PC-3 (cell line): Measurements from ENCODE around the gene LMTK2. TPM values are rescaled to one million over a fixed set of nuclear protein-coding genes. Genes with fewer than 3 reads are reported as not detected.
A peak's percentile ranks its signal among the peaks of the same experiment; 100 is the strongest.

Source experiments
- ATAC-seq: fragments of 200-7000 bp; cut with Tn5 transposase; 2 replicates; pipeline ENCODE4 v1.9.1; 2020; ENCODE audit warnings: mild to moderate bottlenecking, moderate library complexity
- BruUV-seq: library from RNA; stranded (reverse); fragments of 400-500 nt; replicated peaks from 2 replicates; lab custom pipeline; 2021; lab: Mats Ljungman, UMichigan
- CTCF ChIA-PET: fragments of 300-600 bp; sonication (Branson Sonifier 250); formaldehyde crosslinking; loops from one replicate; lab custom pipeline; 2022; ENCODE audit warnings: antibody characterized with exemption; lab: Charles Lee
- POLR2A ChIA-PET: fragments of 300-600 bp; sonication (Branson Sonifier 250); formaldehyde crosslinking; loops from one replicate; lab custom pipeline; 2022; ENCODE audit warnings: antibody characterized with exemption; ENCODE audit not compliant: unreplicated experiment; lab: Charles Lee
- DNase-seq: peaks from one replicate; pipeline ENCODE4 v3.0.0-alpha.2; 2015
- H2AFZ ChIP-seq: fragments of 300-600 bp; sonication (generic); 2 replicates; pipeline ENCODE4 v1.6.0; 2016; ENCODE audit warnings: antibody characterized with exemption, low read length
- H3F3A ChIP-seq: fragments of 300-600 bp; sonication (generic); one replicate; pipeline ENCODE4 v1.6.0; 2017; ENCODE audit warnings: antibody characterized with exemption, low read length, control low read depth, mild to moderate bottlenecking; ENCODE audit not compliant: unreplicated experiment
- H3K27ac ChIP-seq: fragments of 300-600 bp; sonication (generic); 2 replicates; pipeline ENCODE4 v1.5.1; 2016; ENCODE audit warnings: mild to moderate bottlenecking, low read length
- H3K27me3 ChIP-seq: fragments of 300-600 bp; sonication (generic); 2 replicates; pipeline ENCODE4 v1.6.1; 2016; ENCODE audit warnings: low read length, mixed read lengths
- H3K36me3 ChIP-seq: fragments of 300-600 bp; sonication (generic); 2 replicates; pipeline ENCODE4 v1.6.1; 2016; ENCODE audit warnings: low read depth, mixed run types, low read length, mixed read lengths
- H3K4me1 ChIP-seq: fragments of 300-600 bp; sonication (generic); 2 replicates; pipeline ENCODE4 v1.5.1; 2016; ENCODE audit warnings: low read length; ENCODE audit not compliant: insufficient read depth
- H3K4me2 ChIP-seq: fragments of 300-600 bp; sonication (generic); 2 replicates; pipeline ENCODE4 v1.6.0; 2016; ENCODE audit warnings: low read length
- H3K4me3 ChIP-seq: fragments of 300-600 bp; sonication (generic); 2 replicates; pipeline ENCODE4 v1.5.1; 2016; ENCODE audit warnings: mild to moderate bottlenecking, low read length, mixed read lengths
- H3K79me2 ChIP-seq: fragments of 300-600 bp; sonication (generic); 2 replicates; pipeline ENCODE4 v1.6.1; 2017; ENCODE audit warnings: low read length, mixed read lengths
- H3K9ac ChIP-seq: fragments of 300-600 bp; sonication (generic); 2 replicates; pipeline ENCODE4 v1.6.0; 2016; ENCODE audit warnings: mild to moderate bottlenecking, low read length
- H3K9me2 ChIP-seq: fragments of 300-600 bp; sonication (generic); replicated peaks from 2 replicates; pipeline ENCODE4 v1.6.1; 2016; ENCODE audit warnings: mixed run types, low read length, mixed read lengths
- H3K9me3 ChIP-seq: fragments of 300-600 bp; sonication (generic); 2 replicates; pipeline ENCODE4 v1.6.1; 2016; ENCODE audit warnings: low read length, mixed read lengths
- H4K20me1 ChIP-seq: fragments of 300-600 bp; sonication (generic); 2 replicates; pipeline ENCODE4 v1.6.1; 2016; ENCODE audit warnings: low read length, mixed read lengths
- CTCF ChIP-seq: fragments of 300-600 bp; sonication (generic); conservative IDR thresholded peaks from 2 replicates; pipeline ENCODE4 v1.5.1; 2017; ENCODE audit warnings: antibody characterized with exemption, low read depth, mild to moderate bottlenecking, low read length
- EZH2 ChIP-seq: fragments of 300-600 bp; sonication (generic); IDR thresholded peaks from one replicate; pipeline ENCODE4 v1.6.1; 2017; ENCODE audit warnings: antibody characterized with exemption, mild to moderate bottlenecking, low read length; ENCODE audit not compliant: unreplicated experiment
- EZH2phosphoT487 ChIP-seq: fragments of 300-600 bp; sonication (generic); IDR thresholded peaks from 2 replicates; pipeline ENCODE4 v1.6.1; 2018; ENCODE audit warnings: mild to moderate bottlenecking, antibody characterized with exemption, low read length, borderline replicate concordance
- intact Hi-C: fragments of 100-400 bp; cut with micrococcal nuclease; formaldehyde crosslinking; loops from 2 replicates; pipeline ENCODE4 v1.9.0; 2023
- total RNA-seq: library from RNA; depleted of rRNA; stranded (reverse); fragments of >200 nt; gene quantifications from 2 replicates; pipeline ENCODE4 v1.2.3, GENCODE V29; 2014

LMTK2 gene
- total RNA-seq, 1 experiment from 2014 or later = 9.0 TPM

GRCh38 chr7:98107313-98107721 lies 655 bp downstream of the LMTK2 start:
- Histone ChIP-seq H3K27ac (peak overlapping the region; percentile 82; the same call in 1 of the 2 replicates), H3K9ac (peak overlapping the region; percentile 95), H3F3A (no peaks in the 10 kb centered on the region), H3K9me3 (no peaks in the 10 kb centered on the region), H4K20me1 (peaks cover 30% of the 10 kb centered on the region), H2AFZ (peak overlapping the region; percentile 88), H3K4me3 (peak overlapping the region; percentile 80), H3K9me2 (no peaks in the 10 kb centered on the region), H3K4me1 (peaks cover 12% of the 10 kb centered on the region), H3K4me2 (peak overlapping the region; percentile 88), H3K27me3 (no peaks in the 10 kb centered on the region), H3K36me3 (no peaks in the 10 kb centered on the region), H3K79me2 (peaks cover 57% of the 10 kb centered on the region)
- intact Hi-C loops = loop anchor here (1.0 to 5.0 kb wide), 3 partner anchors 25 to 235 kb away; partner anchors contain the start of gene ASNS
- CTCF ChIA-PET = interaction anchor here (0.7 kb wide), 1 partner anchor 26 kb away, joined by 4 read pairs; no protein-coding TSS in a partner anchor
- DNase-seq = peak; percentile 9
- no peak for TF ChIP-seq EZH2
- no peak for TF ChIP-seq CTCF
- no peak for TF ChIP-seq EZH2phosphoT487
- ATAC-seq = peak; percentile 13
- POLR2A ChIA-PET = no interaction called here
- no TSS peak for BruUV-seq

- no peaks in the 10 kb centered on the region for H3K36me3 ChIP-seq
- ChIA-PET POLR2A (no interaction called here), CTCF (interaction anchor here (0.7 to 1.3 kb wide), 4 partner anchors 9 to 89 kb away, joined by 3 to 8 read pairs (median 3); no protein-coding TSS in a partner anchor)
- no TSS peak for BruUV-seq
- H3K9ac ChIP-seq = no peak overlapping the region
- TF ChIP-seq CTCF (no peak), EZH2phosphoT487 (no peak), EZH2 (no peak)
- no peak overlapping the region for H3K27ac ChIP-seq
- H2AFZ ChIP-seq = no peak overlapping the region
- no peak overlapping the region for H3K4me3 ChIP-seq
- no peaks in the 10 kb centered on the region for H3K9me2 ChIP-seq
- peaks cover 12% of the 10 kb centered on the region for H3K4me1 ChIP-seq
- no peak for ATAC-seq
- DNase-seq = no peak
- H3K27me3 ChIP-seq = no peaks in the 10 kb centered on the region
- H4K20me1 ChIP-seq = peaks cover 30% of the 10 kb centered on the region
- H3K79me2 ChIP-seq = peaks cover 88% of the 10 kb centered on the region
- intact Hi-C loops = loop anchor here (1.0 kb wide), 1 partner anchor 23 kb away; no protein-coding TSS in a partner anchor
- H3K9me3 ChIP-seq = no peaks in the 10 kb centered on the region
- H3K4me2 ChIP-seq = no peak overlapping the region
- no peaks in the 10 kb centered on the region for H3F3A ChIP-seq
Measured at GRCh38 chr7:98110249-98111022, 3.8 kb downstream of the LMTK2 start.

GRCh38 chr7:98112077-98112476 lies 5.4 kb downstream of the LMTK2 start:
- Histone ChIP-seq H3K36me3 (no peaks in the 10 kb centered on the region), H3K9me2 (no peaks in the 10 kb centered on the region), H3K9me3 (no peaks in the 10 kb centered on the region), H3K4me3 (no peak overlapping the region), H3F3A (no peaks in the 10 kb centered on the region), H3K79me2 (peaks cover 94% of the 10 kb centered on the region), H3K27ac (no peak overlapping the region), H4K20me1 (peaks cover 30% of the 10 kb centered on the region), H3K27me3 (no peaks in the 10 kb centered on the region), H2AFZ (no peak overlapping the region), H3K9ac (no peak overlapping the region), H3K4me1 (peaks cover 10% of the 10 kb centered on the region), H3K4me2 (no peak overlapping the region)
- TF ChIP-seq EZH2phosphoT487 (no peak), CTCF (no peak), EZH2 (no peak)
- no TSS peak for BruUV-seq
- ATAC-seq = no peak
- ChIA-PET CTCF (no interaction called here), POLR2A (no interaction called here)
- no peak for DNase-seq
- intact Hi-C loops = no loop called here
